ENCODE results near the gene PRSS22.

Gene PRSS22

DNA sequence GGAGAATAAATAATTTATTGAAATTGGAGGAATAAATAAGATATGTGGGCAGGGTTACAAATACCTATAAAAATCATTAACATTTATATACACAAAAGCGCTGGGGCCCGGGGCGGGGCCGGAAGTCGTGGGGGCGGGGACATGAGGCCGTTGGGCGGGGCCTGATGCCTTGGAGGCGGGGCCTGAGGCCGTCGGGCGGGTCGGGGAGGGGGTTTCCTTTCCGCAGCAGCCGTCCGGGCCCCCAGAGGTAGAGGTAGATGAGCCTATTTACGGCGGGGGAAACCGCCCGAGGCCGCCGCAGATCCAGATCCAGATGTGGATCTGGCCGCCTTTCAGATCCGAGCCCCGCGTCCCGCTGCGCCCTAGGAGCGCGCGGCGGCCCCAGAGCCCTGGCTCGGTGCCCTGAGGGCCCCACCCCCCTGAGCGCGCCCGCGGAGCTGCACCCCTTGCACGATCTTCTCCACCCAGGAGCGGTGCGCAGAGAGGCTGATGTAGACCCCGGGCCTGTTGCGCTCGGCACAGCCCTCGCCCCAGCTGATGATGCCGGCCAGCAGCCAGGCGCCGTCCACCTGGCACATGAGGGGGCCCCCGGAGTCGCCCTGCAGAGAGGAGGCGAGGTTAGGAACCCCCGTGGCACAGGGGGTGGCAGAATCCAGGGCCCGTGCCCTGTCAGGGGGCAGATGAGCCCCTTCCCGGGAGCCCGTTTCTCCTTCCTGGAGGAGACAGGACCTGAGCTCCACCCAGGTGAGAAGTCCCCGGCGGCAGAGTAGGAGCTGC, 5.1 kb downstream of the PRSS22 start:
- no peak for DNase-seq (ENCODE audit: low read depth, low spot score)

- no peak for DNase-seq (ENCODE audit: low read depth, low spot score)
These were observed 5.8 kb downstream of the PRSS22 start for GRCh38 chr16:2852003-2852730.

DNA sequence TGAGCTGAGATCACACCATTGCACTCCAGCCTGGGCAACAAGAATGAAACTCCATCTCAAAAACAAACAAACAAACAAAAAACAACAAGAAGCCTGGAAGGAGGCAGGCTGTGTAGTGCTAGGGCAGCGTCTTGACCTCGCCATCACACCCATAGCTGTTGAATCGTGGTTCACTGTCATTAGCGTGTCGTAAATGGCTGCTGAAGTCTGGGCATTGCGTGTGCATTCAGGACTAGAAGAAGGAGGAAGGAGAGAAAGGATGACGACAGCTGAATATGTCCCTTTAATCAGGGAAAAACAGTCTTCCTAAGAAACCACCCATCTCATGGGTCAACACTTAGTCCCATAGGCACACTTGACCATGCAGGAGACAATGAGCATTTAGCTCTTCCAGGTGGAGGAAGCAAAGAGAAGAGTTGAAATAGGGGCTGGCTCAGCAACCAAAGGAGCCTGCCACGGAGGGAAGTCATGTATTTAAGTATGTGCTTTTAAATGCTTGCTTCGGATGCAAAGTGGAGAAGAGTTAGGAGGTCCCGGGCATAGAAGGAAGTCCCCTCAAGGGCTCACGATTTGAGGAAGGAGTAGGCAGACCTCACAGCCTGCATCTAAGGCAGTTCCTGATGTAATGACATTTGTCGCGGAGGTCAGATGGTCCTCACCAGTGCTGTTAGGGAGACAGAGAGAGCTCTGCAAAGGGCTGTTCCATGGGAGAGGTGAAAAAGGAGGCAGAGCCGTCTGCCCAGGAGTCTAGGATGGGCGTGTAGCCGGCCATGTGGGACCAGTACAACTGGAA, 8.8 kb downstream of the PRSS22 start:
- no peak for DNase-seq (ENCODE audit: low read depth, low spot score)

DNA sequence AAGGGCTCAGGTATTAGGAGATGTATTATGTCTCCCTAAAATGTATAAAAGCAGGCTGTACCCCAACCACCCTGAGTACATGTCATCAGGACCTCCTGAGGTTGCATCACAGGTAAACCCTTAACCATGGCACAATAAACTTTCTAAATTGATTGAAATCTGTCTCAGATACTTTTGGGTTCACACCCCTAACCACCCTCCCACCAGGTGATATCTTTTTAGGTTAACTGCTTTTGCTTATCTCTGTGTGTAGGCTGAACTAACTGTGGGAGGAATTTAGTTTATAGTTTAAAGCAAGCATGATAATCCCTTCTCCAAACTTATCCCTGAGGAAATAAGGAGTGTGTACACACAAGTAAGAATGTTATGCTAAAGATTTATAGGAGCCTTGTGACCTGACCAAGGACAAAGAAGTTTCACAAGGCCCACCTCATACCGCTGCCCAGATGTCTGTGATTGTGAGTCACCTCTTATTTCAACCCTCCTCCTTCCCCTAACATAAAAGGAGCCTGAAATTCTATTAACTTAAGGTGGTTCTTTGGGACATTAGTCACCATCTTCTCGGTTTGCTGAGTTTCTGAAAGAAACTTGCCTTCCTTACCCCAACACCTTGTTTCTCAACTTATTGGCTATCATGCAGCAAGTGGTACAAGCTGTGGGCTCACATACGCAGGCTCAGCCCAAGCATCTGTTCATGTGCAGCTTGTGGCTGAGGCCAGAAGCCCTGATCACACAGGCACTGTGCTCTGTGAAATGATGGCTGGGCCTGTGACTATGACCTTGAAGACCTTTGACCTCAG, 11.3 kb downstream of the PRSS22 start:
- no peak for DNase-seq (ENCODE audit: low read depth, low spot score)

DNA sequence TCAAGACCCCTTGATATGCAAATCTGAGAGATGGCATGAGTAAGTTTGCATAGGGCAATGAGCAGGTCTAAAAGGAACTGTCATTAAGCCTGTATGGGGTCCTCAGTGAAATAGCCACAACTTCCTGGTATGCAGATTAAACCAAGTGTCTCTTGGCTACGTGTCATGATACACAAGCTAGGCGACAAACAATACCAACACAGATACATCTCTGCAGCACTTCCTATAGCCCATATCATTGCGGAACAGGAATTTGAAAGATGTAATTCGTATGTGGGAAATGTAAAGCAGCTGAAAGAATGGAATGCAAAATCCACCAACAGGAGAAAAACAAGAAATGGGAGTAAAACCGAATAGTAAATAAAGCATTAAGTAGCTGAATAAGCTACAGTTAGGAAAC, 12.9 kb downstream of the PRSS22 start:
- DNase-seq (ENCODE audit: low read depth, low spot score): no peak

GRCh38 chr16:2843526-2843925, 14.4 kb downstream of the PRSS22 start:
- DNase-seq (ENCODE audit: low read depth, low spot score): no peak

GRCh38 chr16:2842340-2843000, 15.5 kb downstream of the PRSS22 start:
- DNase-seq (ENCODE audit: low read depth, low spot score): no peak

DNA sequence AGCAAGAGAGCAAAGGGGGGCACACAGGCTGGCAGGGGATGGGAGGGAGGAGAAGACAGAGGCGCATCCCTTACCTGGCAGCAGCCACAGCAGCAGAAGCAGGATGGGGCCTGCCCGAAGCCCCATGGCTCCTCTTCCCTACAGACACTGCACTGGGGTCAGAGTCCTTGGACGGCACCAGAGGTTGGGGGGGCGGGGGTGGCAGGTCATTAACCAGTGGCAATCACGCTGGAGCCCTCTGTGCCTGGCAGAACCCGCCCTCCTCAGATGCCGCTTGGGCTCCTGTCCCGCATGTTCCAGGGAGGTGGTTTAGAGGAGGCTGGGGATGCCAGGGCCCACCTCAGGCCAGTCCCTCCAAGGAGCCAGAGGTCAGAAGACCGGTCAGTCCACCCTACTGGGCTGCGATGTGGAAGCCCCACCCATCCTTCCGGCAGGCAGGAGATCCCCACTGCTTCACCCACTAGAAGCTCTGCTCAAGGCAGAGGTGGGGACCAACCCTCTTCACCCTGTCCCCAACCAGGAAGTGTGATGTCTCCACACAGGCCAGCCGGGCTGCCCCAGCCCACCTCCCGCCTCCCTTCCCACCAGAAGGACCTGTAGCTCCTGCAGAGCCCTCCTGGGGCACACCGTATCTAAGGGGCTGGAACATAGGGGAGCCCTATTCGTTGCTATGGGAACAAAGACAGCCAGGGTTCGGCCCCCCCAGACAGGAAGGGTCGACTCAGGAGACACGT, 16.2 kb downstream of the PRSS22 start:
- DNase-seq (ENCODE audit: low read depth, low spot score): no peak

GRCh38 chr16:2840914-2841313, 17.1 kb downstream of the PRSS22 start:
- no peak for DNase-seq (ENCODE audit: low read depth, low spot score)

- DNase-seq (ENCODE audit: low read depth, low spot score): no peak
These were observed 18.1 kb downstream of the PRSS22 start for GRCh38 chr16:2839650-2840450.

GRCh38 chr16:2838928-2839327, 19.0 kb downstream of the PRSS22 start:
- DNase-seq (ENCODE audit: low read depth, low spot score): no peak

DNA sequence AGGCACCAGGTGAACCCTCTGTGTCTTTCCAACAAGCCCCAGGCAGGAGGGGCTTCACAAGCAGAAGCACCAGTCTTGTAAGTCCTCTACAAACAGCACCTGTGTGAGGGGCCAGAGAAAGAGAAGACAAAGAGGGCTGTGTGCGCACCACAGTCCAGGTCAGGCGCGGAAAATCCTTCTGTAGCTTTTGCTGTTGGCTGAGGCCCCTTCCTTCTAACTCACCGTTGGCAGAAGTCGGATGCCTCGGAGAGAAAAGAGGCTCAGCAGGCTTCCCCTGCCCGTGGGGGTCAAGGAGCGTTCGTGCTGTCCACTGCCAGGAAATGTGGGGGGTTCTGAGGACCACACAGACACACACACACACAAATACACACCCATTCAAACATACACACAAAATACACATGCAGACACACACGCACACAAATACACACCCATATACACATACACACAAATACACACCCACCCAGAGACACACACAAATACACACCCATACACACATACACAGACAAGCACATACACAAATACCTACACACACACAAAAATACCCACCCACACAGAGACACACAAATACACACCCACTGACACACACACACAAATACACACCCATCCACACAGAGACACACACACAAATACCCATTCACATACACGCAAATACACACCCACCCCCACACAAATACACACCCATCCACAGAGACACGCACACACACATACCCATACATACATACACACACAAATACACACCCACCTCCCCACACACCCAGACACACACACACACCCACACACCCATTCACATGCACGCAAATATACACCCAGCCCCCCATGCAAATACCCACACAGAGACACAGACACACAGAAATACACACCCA, 21.1 kb downstream of the PRSS22 start:
- DNase-seq (ENCODE audit: low read depth, low spot score): no peak

DNA sequence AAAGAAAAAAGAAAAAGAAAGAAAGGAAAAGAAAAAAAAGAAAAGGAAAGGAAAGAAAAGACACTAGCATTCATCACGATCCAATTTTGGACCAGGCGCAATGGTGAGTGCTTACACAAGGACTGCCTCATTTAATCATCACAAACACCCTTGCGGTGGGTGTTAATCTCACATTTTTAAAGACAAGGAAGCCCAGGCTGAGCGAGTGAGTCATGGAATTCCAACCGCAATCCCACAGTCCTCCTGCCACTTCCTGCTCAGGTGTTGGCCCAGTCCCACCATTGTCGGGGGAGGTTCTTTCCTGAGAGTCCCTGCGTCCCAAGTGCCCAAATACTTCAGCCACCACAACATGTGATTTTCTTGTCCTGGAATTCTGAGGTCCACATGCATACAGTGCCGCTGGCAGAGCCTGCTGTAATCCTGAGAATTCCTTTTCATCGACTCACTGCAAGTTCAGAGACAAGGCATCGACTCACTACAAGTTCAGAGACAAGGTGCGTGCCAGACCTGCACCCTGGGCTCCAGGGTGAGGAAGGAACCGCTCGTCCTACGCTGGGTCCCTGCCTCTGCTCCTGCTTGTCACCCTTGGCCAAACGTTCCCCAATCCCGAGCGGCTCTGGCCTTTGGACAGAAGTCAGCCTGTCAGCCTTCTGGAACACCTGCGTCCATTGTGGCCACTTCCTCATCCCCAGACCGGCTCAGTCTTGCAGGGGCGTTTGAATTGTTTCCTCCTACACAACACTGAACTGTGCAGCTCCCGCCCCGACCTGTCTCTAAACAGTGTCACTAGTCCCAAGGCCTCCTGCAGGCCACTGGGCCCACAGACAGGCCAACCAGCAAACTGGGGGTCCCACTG, 22.1 kb downstream of the PRSS22 start:
- DNase-seq (ENCODE audit: low read depth, low spot score): no peak

DNA sequence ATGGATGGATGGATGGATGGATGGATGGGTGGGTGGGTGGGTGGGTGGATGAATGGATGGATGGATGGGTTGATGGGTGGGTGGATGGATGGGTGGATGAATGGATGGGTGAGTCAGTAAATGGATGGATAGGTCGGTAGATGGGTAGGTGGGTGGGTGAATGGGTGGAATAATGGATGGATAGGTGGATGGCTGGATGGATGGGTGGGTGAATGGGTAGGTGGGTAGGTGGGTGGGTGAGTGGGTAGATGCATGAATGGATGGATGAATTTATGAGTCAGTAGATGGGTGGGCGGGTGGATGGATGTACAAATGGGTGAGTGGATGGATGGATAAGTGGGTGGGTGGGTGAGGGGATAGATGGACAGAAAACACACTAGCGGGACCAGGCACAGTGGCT, 23.0 kb downstream of the PRSS22 start:
- DNase-seq (ENCODE audit: low read depth, low spot score): no peak

- no peak for DNase-seq (ENCODE audit: low read depth, low spot score)
These were observed 24.2 kb downstream of the PRSS22 start for GRCh38 chr16:2833776-2834175.

DNA sequence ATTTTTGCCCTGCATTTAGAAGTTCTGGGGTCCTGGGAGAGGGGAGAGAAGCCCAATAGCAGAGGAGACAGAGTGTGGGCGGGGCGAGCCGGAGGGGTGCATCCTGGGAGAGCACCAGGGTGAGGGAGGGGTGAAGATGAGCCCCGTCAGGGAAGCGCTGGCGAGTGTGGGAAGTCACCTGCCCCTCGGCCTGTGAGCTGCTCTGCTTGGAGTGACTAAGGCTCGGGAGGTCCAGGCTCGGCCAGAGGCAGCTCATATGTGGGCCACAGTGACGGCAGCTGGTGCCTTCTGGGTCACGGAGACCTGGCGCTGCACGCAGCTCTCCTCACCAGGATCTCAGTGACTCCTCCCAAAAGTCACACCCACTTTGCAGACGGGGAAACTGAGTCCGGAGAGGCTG, 26.8 kb downstream of the PRSS22 start:
- DNase-seq (ENCODE audit: low read depth, low spot score): no peak

GRCh38 chr16:2830355-2830695, 27.6 kb downstream of the PRSS22 start:
- no peak for DNase-seq (ENCODE audit: low read depth, low spot score)
